HG03457 (cell line): ENCODE measurements around the gene CD22.

ENCODE experiments used
- ATAC-seq: cut with Tn5 transposase; IDR thresholded peaks from one replicate; pipeline ENCODE4 v1.9.1; 2021; ENCODE audit warnings: moderate number of reproducible peaks; ENCODE audit not compliant: unreplicated experiment

The CD22 gene

DNA sequence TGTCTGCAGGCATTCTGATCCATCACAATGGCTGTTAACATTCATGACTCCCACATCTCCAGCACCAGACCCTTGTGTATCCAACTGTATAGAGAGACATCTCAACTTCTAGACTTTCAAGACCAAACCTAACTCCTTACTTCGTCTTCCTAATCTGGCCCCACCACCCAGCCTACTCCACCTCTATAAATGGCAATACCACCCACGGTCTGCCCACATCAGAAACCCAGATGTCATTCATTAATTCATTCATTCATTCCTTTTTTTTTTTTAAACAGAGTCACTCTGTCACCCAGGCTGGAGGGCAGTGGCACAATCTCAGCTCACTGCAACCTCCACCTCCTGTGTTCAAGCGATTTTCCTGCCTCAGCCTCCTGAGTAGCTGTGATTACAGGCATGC, 52.3 kb downstream of the CD22 start:
- no peak for ATAC-seq

DNA sequence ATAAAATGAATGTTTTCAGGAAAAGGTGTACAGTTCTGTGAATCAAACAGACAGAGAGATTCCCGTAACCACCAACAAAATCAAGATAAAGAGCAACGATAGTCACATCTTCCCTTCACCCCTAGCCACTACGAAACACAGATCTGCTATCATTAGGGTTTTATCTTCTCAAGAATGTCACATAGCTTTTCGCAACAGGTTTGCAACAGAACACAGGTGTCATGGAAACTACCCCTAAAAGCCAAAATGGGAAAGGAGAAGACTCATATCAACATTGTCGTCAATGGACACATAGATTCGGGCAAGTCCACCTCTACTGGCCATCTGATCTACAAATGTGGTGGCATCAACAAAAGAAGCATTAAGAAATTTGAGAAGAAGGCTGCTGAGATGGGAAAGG, 52.9 kb downstream of the CD22 start:
- no peak for ATAC-seq

DNA sequence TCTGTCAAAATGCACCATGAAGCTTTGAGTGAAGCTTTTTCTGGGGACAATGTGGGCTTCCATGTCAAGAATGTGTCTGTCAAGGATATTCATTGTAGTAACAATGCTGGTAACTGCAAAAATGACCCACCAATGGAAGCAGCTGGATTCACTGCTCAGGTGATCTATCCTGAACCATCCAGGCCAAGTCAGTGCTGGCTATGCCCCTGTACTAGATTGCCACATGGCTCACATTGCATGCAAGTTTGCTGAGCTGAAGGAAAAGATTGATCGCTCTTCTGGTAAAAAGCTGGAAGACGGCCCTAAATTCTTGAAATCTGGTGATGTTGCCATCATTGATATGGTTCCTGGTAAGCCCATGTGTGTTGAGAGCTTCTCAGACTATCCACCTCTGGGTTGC, 54.5 kb downstream of the CD22 start:
- no peak for ATAC-seq

DNA sequence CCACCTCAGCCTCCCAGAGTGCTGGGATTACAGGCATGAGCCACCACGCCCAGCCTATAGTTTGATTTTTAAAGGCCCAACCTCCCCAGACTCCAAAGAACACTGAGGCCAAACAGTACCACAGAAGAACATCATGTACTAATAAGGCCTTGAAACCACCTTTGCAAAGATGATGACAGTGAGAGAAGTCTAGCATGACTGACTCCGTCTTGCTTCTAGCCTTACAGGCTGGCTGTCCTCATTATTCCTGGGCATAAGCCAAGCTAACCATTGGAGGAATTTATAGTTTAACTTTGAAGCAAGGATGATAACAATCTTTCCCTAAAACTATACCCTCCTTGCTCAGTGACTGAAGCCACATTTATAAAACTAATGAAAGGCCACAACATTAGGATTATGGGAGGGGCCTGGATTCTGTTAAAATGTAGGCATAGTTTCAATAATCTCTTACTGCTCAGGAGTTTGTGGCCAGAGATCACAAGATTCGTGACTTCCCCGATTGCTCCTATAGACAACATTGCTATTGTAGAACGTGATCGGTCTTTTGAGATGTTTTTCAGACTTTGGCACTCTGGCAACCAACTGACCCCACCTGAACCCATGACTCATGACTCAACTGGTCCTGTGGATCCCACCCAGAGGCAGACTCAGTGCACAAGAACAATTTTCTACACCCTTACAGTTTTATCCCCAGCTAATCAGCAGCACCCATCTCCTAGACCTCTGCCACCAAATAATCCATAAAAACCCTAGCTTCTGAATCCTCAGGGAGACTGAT, 59.5 kb downstream of the CD22 start:
- ATAC-seq, result no peak

DNA sequence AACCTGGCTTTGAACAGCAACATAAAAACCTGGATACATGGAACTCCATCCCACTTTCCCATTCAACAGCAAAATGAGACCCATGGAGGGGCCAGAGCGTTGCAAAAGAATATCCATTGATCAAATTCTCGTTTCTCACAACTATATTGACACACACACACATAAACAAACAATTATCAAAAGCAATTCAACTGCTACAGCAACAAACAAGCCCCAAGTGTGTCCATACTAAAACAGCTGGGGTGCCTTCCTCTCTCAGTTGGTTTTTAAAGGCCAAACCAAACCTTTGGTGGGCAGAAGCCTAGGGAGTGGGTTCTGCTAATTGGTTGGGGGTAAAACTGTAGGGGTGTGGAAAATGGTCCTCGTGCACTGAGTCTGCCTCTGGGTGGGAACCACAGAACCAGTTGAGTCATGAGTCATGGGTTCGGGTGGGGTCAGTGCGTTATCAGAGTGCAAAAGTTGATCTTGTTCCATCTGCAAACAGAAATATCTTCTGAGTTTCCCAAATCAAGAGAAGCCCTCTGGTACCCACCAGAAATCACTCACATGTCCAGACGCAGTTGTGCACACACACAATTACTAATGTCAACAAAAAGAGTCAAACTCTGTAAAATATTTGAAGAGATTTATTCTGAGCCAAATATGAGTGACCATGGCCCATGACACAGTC, 60.3 kb downstream of the CD22 start:
- no peak for ATAC-seq

DNA sequence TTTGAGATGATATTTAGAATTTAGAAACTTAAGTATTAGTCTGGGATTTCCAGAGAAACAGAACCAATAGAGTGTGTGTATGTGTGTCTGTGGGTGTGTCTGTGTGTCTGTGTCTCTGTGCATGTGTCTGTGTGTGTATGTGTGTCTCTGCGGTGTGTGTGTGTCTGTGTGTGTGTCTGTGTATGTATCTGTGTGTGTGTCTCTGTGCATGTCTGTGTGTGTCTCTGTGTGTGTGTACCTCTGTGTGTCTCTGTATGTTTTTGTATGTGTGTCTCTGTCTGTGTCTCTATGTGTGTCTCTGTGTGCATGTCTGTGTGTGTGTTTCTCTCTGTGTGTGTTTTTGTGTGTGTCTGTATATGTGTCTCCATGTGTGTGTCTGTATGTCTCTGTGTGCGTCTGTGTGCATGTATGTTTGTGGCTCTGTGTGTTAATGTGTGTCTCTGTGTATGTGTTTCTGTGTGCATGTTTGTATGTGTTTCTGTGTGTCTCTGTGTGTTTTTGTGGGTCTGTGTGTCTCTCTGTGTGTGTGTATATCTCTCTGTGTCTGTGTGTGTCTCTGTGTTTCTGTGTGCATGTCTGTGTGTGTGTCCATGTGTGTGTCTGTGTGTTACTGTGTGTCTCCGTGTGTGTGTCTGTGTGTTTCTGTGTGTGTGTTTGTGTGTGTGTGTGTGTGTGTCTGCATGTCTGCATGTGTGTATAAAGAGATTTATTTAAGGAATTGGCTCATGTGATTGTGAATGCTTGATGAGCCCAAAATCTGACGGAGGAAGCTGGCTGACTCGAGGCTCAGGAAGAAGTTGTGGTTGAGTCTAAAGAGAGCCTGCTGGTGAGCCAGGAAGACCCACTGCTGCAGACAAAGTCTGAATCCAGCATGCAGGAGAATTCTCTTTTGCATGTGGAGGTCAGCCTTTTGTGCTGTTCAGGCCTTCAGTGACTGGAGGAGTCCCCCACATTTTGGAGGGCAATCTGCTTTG, 64.0 kb downstream of the CD22 start:
- ATAC-seq, result no peak

DNA sequence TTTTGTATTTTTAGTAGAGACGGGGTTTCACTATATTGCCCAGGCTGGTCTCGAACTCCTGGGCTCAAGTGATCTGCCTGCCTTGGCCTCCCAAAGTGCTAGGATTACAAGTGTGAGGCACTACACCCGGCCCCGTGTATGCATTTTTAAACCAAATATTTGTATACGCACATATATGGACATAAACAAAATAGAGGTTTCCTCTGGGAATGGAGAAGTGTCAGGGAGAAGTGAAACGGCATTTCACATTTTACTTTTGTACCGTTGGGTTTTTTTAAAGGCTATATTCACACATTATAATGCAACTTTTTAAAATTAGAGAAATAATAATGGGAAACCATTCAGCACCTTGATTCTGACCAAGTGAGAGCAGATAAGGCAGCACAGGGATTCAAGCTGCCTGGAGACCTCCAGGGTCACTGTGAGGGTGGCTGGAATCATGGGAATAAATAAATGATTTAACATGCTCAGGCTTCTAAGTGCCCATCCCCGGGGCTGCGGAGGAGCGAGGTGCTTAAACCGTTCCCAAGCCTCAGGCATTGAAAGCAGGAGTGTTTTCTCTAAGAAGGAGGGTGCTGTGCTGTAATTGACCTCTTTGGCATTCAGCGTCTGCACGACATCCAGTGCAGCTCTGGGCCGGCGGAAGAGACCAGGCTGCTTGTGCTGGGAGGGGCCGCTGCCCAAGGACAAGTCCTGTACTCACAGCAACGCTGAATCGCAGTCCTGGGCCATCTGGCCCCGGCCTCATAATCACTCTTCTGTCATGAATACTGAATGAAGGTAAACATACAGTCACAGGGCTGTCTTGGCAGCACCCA, 66.6 kb downstream of the CD22 start:
- no peak for ATAC-seq

DNA sequence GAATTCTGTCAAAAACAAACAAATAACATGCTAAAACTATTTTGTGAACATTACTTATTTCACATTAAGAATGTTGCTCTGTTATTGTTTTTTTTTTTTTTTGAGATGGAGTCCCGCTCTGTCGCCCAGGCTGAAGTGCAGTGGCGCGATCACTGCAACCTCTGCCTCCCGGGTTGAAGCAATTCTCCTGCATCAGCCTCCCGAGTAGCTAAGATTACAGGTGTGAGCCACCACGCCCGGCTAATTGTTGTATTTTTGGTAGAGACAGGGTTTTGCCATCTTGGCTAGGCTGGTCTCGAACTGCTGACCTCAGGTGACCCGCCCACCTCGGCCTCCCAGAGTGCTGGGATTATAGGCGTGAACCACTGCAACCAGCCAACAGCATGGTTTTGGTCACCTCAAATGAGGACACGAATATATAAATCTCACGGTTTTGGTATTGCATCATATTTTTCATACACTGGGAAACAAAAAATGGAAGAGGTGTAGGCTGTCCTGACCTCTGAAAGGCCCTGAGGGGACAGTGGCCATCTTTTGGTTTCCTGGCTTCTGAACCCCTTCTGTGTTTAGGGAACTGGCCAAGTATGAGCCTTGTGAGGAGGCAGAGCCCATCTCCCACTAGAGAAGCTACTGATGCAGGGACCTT, 67.4 kb downstream of the CD22 start:
- no peak for ATAC-seq
